NCI-H146 treated with DMSO at 0.1 percent for 48 hours (cell line): ENCODE results near the gene TUBB4A.

Source experiments
- DNase-seq: peaks from one replicate; lab custom pipeline; 2025; ENCODE audit not compliant: unreplicated experiment; lab: John Stamatoyannopoulos, UW

The TUBB4A gene

DNA sequence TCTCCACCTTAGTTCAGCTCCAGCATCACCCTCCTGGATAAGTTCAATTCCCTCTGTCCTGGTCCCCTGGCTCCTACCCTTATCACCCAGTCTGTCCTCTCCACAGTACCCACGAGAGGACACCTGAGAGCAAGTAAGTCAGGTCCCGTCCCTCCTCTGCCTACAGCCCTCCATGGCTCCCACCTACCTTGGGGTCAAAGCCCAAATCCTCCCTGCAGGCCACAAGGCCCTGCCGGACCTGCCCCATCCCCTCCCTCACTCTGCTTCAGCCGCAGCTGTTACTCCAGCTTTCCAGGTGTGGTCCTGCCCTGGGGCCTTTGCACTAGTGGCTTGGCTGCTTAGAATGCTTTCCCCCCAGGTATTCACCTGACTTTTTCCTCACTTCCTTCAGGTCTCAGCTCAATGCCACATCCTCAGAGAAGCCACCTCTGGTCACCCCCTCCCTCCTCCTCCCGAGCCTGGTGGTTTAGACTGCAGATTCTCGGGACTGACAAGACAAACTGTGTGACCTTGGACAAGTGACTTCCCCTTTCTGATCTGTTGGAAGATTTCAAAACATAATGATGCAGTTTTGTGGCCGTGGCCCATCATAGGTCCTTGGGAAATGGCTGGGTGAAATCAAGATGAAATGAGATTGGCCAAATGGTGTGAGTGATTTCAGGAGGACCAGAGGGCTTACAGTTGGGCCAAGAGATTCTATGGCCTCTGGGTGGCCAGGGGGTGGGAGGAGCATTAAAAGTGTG lies 3.6 kb downstream of the TUBB4A start:
- no peak for DNase-seq

DNA sequence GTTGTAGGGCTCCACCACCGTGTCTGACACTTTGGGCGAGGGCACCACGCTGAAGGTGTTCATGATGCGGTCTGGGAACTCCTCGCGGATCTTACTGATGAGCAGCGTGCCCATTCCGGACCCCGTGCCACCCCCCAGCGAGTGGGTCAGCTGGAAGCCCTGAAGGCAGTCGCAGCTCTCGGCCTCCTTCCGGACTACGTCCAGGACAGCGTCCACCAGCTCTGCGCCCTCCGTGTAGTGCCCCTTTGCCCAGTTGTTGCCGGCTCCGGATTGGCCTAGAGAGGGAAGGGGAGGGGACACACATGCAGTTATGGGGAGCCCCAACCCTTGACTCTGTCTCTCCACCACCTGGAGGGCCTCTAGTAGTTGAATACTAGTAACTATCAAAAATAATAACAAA lies 6.2 kb downstream of the TUBB4A start:
- no peak for DNase-seq

DNA sequence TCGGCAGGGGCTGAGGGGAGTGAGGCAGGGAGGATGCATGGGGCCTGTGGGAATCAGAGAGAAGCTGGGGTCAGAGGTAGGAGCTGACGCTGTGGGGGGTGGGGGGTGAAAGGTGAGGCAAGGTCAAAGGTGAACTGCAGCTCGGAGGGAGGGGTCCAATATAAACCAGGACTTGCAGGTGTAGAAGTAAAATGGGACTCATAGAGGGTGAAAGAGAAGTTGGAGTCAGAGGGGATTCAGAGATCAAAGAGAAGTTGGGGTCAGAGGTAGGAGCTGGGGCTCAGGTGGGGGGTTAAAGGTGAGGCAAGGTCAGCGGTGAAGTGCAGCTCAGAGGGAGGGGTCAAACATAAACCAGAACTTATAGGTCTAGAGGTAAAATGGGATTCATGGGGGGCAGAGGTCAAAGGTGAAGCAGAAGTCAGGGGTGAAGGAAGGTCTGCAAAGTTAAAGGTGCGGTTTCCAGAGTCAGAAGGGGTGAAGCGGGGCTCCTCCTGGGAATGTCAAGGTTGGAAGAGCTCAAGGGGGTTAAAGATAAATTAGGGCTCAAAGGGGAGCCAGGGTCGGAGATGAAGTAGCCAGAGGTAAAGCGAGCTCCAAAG lies 7.6 kb downstream of the TUBB4A start:
- no peak for DNase-seq

DNA sequence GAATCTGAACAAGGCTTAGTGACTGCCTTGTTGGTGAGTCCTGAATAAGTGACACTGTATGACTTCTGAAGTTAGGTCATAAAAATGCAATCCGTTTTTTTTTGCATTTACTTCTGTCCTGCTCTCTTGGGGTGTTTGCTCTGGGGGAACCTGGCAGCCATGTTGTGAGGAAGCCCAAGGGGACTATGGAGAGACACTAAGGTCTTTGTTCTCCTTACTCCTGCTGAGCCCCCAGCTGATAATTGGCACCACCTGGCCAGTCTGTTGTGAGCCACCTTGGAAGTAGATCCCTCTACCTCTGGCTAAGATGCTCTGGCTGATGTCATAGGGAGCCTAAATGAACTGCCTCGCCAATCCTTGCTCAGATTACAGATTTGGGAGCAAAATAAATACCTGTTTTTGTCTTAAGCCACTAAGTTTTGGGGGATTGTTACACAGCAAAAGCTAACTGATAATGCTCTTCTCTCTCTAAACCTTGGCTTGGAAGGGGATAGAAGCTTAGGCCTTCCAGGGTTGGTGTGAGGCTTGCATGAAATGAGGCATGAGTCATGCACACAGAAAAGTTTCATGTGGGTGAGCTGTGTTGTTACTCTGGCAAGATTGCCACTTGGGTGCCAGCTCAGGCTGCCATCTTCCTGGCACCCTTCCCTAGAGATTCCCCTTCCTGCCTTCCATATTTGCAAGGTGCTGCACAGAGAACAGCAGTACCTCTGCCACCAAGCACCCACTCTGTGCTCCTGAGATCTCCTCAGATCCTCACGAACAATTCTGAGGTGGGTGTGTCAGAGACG lies 10.1 kb downstream of the TUBB4A start:
- no peak for DNase-seq

DNA sequence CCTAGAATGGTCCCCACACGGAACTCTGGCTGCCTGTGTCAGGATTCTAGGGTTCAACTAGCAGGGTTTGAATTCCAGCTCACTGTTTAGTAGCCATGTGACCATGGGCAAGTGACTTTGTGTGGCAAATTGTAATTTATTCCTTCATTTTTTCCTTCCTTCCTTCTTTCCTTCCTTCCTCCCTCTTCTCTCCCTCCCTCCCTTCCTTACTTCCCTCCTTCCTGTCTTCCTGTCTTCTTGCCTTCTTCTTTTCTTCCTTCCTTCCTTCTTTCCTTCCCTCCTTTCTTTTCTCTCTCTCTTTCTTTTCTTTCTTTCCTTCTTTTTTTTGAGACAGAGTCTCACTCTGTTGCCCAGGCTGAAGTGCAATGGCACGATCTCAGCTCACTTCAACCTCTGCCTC lies 12.0 kb downstream of the TUBB4A start:
- DNase-seq = no peak

DNA sequence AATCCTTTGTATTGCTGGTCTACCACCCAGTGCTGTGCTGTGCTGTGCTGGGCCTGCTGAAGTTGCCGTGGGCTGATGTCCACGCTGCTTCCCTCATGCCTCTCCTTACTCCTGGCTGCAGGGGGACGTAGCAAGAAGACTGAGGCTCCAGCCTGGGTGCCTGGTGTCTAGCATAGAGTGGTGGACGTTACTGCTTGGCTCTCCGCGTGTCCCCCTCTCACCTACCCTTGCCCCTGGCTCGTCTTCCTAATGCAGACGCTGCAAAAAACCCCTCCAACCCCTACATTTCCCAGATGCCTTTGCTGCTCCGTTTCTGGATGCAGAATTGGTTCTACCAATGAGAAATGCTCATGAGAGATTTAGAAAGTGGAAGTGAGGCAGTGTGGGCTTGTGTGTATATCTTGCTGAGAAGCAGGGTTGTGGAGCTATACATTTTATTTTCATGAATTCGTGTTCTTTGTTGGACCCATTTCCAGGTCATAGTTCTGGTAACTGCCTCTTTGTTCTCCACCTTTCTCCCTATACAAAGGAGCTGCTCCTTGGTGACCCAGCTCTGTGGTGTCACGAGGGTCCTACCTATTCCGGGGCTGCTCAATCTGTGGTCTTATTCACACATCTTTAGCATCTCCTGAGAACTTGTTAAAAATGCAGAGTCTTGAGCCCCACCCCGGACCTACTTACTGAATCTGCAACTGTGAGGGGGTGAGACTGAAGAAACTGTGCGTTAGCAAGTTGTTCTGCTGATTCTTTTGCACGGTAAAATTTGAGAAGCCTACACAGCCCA lies 12.6 kb downstream of the TUBB4A start:
- DNase-seq = no peak

DNA sequence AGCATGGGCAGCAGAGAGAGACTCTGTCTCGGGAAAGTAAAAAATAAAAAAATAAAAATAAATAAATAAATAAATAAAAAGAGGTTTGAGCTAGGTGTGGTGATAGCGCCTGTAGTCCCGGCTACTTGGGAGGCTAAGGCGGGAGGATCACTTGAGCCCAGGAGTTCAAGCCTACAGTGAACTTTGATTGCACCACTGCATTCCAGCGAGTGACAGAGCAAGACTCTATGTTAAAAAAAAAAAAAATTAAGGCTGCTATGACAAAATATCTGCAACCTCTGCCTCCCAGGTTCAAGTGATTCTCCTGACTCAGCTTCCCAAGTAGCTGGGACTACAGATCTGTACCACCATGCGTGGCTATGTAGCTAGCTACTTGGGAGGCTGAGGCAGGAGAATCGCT lies 17.3 kb downstream of the TUBB4A start:
- no peak for DNase-seq

DNA sequence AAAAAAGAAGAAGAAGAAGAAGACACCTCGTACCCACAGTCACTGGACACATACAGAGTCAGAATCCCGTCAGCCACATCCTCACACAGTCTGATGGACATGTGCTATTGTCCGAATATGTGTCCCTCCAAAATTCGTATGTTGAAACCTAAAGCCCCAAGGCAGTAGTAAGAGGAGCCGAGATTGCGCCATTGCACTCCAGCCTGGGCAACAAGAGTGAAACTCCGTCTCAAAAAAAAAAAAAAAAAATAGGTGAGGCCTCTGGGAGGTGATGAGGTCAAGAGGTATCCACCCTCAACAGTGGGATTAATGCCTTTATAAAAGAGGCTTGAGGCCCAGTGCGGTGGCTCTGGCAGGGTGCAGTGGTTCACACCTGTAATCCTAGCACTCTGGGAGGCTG lies 17.9 kb downstream of the TUBB4A start:
- no peak for DNase-seq

DNA sequence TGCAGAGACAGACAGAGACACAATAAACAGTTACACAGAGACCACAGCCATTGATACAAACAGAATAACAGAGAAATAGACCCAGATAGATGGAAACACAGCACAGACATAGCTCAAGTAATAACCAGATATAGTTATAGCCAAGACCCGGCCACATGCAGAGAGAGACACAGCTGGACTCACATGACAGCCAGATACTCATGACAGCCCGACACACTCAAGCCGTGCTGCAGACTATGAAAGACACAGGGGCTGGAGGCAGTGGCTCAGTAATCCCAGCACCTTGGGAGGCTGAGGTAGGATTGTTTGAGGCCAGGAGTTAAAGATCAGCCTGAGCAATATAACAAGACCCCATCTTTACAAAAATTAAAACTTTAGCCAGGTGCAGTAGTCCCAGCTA lies 18.9 kb downstream of the TUBB4A start:
- DNase-seq = no peak

DNA sequence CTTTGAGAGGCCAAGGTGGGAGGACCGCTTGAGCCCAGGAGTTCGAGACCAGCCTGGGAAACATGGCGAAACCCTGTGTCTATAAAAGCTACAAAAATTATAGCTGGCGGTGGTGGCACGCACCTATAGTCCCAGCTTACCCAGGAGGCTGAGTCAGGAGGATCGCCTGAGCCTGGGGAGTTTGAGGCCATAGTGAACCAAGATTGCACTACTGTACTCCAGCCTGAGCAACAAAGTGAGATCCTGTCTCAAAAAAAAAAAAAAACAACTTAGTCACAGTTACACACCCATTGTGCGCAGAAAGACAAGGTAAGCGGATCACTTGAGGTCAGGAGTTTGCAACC lies 19.8 kb downstream of the TUBB4A start:
- no peak for DNase-seq

DNA sequence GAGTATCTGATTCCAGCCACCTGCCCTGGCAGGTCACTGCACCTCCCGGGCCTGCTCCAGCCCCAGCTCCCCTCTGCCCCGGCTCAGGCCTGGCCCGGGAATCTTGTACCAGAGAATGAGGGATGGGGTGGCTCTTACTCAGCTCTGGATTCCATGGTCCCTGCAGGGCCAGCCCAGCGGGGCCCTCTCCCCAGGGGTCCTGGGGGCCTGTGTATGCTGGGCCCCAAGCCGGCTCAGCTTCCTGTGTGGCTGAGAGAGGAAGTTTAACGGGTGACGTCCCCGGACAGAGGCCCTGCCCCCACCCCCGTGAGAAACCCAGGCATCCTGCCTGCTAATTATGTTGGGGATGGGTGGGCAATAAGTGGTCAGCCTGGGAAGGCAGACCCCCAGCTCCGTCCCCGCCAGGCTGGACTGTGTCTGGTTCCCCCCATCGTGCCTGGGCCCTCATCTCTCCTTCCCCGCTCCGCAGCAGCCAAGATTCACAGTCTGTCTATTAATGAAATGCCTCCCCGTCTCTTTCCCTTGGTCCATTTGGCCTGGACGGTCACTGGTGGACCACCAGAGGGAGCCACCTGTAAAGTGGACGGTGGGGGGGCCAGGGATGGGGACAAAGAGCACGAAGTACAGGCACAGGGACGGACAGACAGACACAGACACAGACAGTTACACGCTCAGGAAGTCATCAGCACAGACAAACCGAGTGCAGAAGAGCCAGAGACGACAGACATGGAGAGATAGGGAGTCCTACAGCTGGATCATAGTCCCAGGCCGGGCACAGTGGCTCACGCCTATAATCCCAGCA lies 20.4 kb downstream of the TUBB4A start, which contains the start of gene DENND1C:
DENND1C (minus strand) TSS at position 247 of the 802 bp plus-strand sequence; CDS start at position 155, 92 bp downstream.
- no peak for DNase-seq

DNA sequence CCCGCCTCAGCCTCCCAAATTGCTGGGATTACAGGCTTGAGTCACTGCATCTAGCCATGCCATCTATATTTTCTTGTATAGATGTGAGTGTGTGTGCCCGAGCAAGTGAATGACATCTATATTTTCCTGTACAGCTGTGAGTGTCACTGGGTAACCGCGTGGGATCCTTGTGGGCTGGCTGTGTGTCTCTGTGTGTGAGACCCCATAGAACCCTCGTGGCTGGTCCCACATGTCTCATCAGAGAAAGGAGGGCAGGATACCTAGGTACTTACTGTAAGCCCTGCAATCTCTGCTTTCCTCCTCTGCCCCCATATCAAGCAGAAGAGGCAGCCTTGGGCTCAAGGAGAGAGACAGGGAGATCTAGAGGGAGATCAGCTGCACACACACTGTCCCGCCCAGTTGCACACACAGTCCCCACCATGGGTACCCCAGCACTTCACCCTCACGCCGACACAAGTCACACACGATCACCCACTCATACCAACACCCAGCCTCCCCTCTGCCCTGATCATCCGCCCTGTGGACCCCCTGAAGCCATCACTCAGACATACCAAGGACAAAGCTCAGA lies 21.2 kb downstream of the TUBB4A start:
- no peak for DNase-seq

DNA sequence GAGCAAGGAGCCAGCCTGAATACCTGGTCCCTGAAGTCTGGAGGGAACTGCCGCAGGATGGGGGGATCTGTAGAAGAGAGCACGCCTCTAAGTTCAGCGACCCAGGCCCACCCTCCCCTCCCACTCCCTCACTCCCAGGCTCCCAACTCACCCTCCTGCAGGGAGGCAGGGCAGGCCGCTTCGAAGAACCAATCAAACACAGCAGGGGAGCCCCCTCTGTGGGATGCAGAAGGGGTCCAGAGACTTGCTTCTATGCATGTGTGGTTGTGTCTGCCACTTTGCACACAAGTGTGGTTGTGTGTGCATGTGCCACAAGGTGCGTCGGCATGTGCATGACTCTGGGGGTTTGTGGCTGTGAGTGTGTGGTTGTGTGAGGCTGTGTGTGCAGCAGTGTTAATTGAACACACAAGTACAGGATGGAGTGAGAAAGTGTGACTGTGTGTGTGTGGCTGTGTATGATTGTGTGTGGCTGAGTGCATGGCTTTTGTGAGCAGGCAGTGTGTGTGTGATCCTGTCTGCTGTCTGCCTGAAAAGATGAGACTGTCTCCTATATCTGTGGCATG lies 22.2 kb downstream of the TUBB4A start:
- no peak for DNase-seq

DNA sequence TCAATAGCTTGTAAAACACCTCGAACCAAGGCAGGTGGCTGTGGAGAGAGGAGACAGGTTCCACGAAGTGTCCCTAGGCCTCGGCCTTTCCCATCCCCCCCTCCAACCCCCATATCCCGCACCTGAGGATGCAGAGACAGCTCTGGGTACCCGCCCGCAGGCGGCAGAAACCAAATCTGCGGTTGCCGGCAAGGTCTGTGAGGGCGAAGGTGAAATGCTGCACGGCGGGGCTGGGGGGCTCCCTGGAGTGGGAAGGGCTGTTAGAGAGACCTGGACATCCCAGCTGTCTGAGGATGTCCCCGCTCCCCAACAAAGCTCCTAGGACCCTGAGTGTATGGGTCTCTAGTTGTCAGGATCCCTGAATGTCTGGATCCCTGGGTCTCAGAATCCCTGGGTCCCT lies 23.3 kb downstream of the TUBB4A start:
- no peak for DNase-seq

DNA sequence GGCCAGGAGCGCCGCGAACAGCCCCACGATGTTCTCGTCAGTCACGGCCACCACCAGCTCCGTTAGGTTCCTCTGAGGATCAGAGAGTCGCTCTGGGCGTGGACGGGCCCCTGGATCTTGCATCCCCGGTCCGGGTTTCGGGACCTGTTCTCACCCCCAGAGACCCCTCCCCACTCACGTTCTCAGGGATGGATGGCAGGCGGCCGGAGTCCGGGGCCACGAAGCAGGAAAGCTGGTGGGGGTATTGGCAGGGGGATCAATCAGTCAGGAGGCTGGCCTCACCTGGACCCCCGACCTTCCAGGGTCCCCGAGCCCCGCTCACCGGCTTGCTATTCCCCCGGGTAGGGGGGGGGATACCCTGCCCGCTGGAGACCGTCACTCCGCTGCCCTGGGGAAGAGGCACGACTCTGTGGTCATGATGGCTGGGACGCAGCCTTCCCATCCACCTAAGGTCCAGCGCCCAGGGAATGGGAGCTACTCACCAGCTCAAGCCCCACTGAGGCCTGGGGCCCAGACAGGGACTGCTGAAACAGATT lies 25.1 kb downstream of the TUBB4A start:
- DNase-seq = no peak

DNA sequence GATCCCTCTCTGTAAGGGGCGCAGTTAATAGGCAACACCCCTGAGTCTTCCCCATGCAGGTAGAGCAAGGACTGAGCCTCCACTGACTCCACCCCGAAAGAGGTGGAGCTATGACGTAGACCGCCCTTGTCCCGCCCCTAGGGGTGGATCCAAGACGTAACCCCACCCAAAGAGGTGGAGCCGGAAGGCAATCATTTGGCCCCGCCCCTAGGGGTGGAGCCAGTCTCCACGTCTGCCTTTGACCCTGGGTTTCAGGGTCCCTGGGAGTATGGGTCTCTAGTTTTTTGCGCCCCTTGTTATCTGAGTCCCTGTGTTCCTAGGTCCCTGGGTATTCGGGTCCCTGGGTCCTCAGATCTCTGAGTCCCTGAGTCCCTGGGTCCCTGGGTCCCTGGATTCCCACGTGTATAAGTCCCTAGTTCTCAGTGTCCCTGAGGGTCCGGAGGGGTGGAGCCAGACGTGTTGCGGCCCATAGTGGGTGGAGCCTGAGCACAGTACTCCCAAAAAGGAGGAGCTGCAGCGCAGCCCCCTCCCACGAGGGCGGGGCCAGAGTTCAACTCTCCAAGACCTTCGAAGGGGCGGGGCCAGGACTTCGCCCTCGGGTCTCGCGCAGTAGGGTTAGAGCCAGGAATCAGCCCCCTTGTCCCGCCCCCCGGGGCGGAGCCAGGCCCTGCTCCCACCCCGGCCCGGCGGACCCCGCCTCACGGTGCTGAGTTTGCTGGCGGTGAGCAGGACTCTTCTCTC lies 25.8 kb downstream of the TUBB4A start:
- DNase-seq = no peak

DNA sequence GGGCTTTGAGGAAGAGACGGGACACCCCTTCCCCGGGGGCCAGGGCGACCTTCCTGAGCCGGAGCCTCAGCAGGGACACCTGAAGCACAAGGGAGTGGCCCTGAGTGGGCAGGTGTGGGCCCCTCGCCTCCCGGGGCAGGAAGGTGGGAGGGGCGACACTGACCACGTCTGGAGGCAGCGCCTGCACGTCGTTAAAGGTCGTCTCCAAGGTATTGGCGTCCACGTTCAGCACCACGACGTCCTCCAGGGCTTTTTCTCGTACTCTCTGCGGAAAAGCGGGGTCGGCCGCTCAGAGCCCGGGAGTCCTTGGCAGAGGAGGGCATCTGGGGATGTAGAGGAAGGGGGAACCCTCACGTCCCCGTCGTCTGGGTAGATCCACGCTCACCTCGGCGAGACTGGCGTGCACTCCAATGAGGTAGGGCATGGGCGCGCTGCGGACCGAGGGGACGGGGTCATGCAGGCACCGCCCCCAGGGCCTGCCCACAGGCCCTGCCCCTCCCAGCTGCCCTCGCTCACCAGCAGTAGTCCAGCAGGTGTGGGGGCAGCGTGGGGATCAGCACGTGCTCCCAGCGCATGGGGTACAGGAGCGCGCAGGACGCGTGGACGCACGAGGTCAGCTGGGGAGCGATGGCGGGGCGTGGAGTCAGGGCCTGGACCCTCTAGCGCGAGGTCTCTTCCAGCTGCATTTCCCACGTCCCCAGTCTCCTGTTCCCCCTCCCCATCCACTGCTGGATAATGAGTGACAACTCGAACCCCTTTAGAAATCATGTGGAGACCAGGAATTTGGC lies 26.6 kb downstream of the TUBB4A start:
- DNase-seq = peak; percentile 6

DNA sequence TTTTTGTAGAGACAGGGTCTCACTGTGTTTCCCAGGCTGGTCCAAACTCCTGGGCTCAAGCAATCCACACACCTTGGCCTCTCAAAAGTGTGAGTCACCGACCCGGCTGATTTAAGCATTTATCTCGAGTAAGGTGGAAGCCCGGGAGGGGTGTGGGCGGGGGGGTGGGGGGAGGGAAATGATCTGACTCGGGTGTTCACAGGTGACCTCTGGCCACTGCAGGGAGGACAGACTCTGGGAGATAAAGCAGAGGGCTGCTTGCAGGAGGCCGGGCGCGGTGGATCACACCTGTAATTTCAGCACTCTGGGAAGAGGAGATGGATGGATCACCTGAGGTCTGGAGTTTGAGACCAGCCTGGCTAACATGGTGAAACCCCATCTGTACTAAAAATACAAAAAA lies 28.5 kb downstream of the TUBB4A start:
- no peak for DNase-seq
